ENCODE data around the gene SRPK2.
"Not testable (repeated sequence)": the region's sequence is repeated elsewhere in the genome, so short reads cannot be mapped to it uniquely, and the experiment has no call there.

The SRPK2 gene

DNA sequence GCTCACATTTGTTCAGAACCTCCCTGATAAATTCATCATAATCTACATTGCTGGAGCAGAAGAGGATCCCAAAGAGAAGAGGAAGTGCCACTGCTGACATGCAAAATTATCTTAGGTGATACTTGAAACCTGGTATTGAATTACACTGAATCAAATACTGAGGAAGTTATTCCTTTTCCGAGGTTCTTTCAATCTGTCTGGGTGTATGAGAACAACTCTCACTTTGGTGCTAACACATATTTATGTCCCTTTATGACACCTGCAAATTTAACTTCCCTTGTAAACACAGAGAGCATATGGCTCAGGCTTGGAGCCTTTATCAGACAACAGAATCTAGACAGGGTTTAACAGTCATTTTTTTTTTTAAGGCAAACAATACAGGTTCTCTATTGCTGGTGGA lies 131.4 kb downstream of the SRPK2 start:
- no peak for TF ChIP-seq ZNF274 (IDR thresholded peaks at IDR 0.05; ENCODE audit: low read depth, low read length)
- H3K4me3 ChIP-seq (ENCODE audit: low read length) = no peak overlapping the region

DNA sequence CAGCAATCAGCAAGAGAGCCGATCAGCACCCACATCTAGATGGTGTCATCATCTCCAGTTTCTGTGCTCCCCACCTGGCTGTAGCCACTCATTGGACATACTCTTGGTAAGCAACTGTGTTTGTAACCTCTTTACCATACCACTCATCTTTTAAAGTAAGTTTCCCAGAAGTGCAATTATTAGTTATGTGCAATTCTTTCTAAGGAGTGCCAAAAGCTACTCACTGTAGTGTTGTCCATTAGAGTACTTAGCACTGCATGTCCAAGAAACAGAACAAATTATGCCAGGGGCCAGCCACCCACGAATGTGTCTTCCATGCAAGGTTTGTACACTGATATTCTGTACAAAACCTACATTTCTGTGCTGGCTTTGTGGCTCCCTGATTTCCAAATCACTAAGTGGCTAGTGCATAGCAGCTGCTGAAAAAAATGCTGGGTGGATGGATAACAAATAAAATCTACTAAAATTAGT lies 131.9 kb downstream of the SRPK2 start:
- TF ChIP-seq ZNF274 (IDR thresholded peaks at IDR 0.05; ENCODE audit: low read depth, low read length) = no peak
- no peak overlapping the region for H3K4me3 ChIP-seq (ENCODE audit: low read length)

DNA sequence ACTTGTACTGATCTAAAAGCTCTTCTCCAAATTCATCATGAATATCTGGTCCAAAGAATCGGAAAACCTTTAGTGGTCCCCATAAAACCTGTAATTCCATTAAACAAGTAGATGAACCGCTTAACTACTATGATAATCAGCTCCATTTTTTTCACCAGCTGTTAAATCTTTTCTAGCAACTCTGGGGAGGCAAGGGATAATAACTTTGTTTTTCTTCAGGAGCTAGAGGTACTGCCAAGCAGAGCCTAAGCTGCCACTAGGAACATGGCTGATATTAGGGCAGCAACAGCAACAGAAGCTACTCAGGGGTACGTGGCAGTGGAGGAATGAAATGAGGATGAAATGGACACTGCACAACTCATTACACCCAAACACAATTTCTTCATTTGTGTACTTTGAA lies 138.0 kb downstream of the SRPK2 start:
- TF ChIP-seq ZNF274 (IDR thresholded peaks at IDR 0.05; ENCODE audit: low read depth, low read length) = no peak
- H3K4me3 ChIP-seq (ENCODE audit: low read length) = no peak overlapping the region

DNA sequence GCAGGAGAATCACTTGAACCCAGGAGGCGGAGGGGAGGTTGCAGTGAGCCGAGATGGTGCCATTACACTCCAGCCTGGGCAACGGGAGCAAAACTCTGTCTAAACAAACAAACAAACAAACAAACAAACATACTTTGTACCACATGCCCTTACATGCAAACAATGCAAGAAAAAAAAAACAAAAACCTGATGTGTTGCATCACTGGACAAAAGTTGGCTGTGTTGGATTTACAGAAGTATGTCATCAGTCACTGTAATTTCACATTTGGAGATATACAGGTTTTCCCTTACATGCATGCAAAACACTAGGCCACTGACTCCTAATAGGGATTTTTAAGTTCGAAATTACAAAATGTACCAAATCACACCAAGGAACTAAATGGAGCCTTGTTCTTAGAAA lies 138.5 kb downstream of the SRPK2 start:
- no peak for TF ChIP-seq ZNF274 (IDR thresholded peaks at IDR 0.05; ENCODE audit: low read depth, low read length)

DNA sequence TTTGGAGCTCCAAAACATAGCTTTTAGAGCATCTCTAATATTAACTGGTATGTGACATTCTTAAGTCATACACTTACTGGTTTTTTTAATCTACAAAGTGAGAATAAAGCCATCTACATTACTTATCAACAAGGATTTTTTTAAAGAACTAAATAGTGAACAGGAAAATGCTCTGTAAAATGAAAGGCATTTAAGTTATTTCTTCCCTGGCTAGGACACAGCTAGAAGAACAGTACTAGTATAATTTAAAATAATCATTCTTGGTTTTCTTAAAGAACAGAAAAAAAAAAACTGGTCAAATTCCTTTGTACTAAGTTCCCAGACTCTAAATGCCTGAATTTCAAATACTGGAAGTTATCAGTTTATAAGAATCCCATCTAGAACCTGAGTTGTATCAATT lies 139.5 kb downstream of the SRPK2 start:
- H3K4me3 ChIP-seq (ENCODE audit: low read length) = no peak overlapping the region
- TF ChIP-seq ZNF274 (IDR thresholded peaks at IDR 0.05; ENCODE audit: low read depth, low read length) = no peak

More for the DNA sequence above, 138.5 kb downstream of the SRPK2 start:
- no peak overlapping the region for H3K4me3 ChIP-seq (ENCODE audit: low read length)

DNA sequence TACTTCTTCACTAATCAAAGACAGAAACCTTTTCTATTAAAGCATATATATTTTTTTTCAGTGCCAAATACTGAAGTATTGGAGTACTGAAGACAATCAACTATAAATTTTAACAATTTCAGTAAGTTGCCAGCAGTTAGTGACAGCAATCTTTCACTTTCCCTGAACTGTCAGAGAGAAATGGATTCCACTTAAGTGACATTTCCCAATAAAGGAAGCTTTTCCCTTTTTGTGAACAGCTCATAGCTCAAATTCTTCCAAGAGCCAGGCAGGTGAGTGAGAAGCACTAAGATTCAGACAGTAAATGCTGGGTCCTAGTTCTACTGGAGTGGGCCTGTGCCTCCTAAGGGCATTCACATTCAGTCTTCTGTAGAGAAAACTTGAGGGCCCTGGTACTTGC lies 142.0 kb downstream of the SRPK2 start:
- H3K4me3 ChIP-seq (ENCODE audit: low read length) = no peak overlapping the region
- no peak for TF ChIP-seq ZNF274 (IDR thresholded peaks at IDR 0.05; ENCODE audit: low read depth, low read length)

DNA sequence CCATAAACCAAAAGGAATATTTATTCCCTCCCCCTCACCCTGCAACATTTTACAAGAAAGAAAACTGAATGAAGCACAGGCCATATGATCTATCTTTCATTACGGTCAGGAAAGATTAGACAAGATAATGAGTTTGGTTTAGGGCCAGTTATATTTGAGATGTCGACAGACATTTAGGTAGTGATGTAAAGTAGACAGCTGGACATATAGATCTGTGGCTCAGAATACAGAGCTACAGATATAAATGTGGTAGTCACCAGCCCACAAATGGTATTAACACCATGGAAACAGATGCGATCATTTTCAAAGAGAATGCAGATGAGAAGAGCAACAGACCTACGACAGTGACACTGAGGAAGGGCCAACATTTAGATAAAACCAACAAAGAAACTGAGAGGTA lies 142.5 kb downstream of the SRPK2 start:
- TF ChIP-seq ZNF274 (IDR thresholded peaks at IDR 0.05; ENCODE audit: low read depth, low read length) = no peak
- H3K4me3 ChIP-seq (ENCODE audit: low read length) = no peak overlapping the region

DNA sequence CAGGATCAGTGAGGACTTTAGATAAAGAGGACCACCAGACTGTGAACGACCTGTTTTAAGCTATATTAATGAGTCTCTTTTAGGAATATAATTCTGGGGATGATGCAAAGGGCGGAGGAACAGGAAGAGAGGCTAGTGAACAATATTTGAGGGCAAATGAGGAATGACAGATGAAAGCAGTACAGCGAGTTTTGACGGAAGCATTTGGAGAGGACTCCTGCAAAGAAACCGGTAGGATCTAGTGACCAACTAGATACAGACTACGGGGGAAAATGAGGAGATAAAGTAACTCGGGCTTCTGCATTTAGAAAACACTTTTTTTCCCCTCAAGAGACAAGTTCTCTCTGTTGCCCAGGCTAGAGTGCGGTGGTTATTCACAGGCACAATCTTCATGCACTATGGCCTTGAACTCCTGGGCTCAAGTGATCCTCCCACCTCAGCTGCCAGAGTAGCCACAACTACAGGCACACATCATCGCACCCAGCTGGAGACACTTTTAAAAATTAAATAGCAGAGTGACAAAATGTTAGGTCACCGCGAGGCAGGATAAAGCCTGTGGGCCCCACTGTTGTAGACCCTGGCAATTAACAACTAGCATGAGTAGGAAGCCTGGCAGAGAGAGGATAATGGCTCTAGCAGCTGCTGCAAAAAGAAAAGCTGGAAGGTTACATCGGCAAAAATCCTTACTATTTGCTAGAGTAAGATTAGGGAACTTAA lies 143.2 kb downstream of the SRPK2 start:
- TF ChIP-seq ZNF274 (IDR thresholded peaks at IDR 0.05; ENCODE audit: low read depth, low read length) = no peak
- H3K4me3 ChIP-seq (ENCODE audit: low read length) = no peak overlapping the region

DNA sequence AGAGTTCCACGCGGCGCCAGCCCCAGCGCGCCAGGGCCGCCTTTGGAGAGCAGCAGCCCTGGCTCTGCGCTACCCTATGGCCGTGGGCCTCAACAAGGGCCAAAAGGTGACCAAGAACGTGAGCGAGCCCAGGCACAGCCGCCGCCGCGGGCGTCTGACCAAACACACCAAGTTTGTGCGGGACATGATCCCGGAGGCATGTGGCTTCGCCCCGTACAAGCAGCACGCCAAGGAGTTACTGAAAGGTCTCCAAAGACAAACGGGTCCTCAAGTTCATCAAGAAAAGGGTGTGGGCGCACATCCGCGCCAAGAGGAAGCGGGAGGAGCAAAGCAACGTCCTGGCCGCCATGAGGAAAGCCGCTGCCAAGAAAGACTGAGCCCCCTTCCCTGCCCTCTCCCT lies 144.1 kb downstream of the SRPK2 start:
- TF ChIP-seq ZNF274 (IDR thresholded peaks at IDR 0.05; ENCODE audit: low read depth, low read length) = no peak
- H3K4me3 ChIP-seq (ENCODE audit: low read length) = no peak overlapping the region

DNA sequence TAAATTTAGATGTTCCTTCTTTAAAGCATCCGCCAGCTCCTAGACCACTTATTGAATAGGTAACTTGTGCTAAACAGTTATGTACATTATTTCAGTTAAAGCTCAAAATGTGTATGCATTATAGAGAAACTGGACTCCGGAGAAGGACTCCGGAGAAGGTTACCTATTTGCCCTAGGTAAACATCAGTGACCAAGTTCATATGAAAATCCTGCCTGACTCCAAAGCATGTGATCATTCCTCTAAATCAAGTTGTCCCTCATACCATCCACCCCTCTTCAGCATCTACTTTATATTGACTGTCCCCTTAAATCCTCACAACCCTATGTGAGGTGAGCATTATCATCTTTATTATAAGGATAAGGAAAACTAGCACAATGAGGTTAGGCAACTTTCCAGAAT lies 147.5 kb downstream of the SRPK2 start:
- no peak overlapping the region for H3K4me3 ChIP-seq (ENCODE audit: low read length)
- no peak for TF ChIP-seq ZNF274 (IDR thresholded peaks at IDR 0.05; ENCODE audit: low read depth, low read length)

DNA sequence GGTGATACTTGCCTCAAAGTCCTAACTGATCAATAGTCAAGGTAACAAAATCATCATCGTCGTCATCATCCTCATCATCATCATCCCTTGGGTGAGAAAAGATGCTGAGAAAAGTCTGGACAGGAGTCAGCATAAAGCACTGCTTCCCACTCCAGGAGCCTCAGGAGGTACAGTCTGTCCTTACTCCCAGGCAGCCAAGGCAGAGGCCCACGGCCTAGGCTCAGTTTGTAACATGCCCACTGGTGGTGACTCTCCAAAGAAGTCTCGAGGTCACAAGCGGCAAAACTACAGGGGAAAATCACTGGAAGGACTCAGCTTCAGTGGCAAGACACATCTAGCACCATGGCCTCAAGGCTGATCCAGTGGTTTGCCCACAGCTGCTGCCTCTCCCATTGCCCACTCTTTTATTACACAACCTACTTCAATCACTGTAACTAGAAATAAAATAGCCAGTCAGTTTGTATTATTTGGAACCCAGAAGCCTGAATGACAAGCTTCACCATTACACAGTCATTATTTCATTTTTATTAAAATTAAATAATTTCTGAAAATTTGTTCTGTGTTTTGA lies 150.4 kb downstream of the SRPK2 start:
- no peak overlapping the region for H3K4me3 ChIP-seq (ENCODE audit: low read length)
- no peak for TF ChIP-seq ZNF274 (IDR thresholded peaks at IDR 0.05; ENCODE audit: low read depth, low read length)

DNA sequence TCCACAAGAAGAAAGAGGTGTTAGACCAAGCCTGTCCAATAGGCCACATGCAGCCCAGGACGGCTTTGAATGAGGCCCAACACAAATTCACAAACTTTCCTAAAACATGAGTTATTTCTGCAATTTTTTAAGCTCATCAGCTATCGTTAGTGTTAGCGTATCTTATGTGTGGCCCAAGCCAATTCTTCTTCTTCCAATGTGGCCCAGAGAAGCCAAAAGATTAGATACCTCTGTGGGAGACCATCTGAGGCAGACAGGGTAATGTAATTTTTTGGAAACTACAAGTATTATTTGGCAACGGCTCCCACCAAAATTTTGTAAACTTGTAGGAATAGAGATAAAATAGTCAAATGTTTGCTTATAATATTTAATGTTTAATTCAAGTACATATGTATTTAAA lies 153.8 kb downstream of the SRPK2 start:
- no peak for TF ChIP-seq ZNF274 (IDR thresholded peaks at IDR 0.05; ENCODE audit: low read depth, low read length)
- H3K4me3 ChIP-seq (ENCODE audit: low read length) = no peak overlapping the region

DNA sequence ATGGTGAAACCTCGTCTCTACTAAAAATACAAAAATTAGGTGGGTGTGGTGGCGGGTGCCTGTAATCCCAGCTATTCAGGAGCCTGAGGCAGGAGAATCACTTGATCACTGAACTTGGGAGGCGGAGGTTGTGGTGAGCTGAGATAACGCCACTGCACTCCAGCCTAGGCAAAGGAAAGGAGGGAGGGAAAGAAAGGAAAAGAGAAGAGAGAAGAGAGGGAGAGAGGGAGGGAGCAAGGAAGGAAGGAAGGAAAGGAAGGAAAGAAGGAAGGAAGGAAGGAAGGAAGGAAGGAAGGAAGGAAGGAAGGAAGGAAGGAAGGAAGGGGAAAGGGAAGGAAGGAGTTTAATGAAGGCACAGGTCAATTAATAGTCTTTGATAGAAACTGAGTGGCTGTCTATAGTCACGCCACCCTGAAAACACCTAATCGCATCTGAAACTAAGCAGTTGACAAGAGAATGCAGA lies 155.9 kb downstream of the SRPK2 start:
- not testable (repeated sequence) for H3K4me3 ChIP-seq (ENCODE audit: low read length)

DNA sequence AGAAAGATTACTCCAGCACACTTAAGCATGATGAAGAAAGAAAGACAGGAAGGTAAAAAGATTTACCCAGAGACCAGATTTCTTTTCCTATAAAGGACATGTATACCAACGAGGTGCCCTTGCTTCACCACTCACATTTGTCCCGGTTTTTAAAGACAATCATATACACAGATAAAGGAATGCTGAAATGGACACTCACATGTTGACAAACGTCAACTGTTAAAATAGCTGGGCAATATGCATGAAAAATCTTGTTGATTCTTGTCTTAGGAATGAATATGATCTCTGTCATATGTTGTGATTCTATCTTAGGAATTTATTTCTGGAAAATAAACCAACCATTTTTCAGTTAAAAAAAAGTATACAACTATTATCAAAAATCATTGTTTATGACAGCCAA lies 158.2 kb downstream of the SRPK2 start:
- no peak for TF ChIP-seq ZNF274 (IDR thresholded peaks at IDR 0.05; ENCODE audit: low read depth, low read length)
- H3K4me3 ChIP-seq (ENCODE audit: low read length) = no peak overlapping the region

DNA sequence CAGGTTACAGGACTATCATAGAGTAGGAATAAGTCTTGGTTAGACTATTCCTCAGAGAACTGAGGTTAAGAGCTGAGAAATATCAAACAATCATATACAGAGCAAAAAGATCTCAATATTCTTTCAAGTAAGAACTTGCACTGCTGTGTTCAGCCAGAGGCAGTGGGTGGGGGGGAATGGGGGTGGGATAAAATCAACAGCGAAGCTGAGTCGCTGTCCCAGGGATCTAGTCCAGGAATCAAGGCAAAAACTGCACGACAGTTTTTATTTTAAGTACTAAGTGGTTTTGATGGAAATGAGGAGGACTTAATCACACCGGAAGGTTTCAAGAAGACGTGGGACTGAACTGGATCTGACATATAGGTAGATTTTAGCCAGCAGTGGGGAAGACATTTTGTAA lies 159.1 kb downstream of the SRPK2 start:
- no peak for TF ChIP-seq ZNF274 (IDR thresholded peaks at IDR 0.05; ENCODE audit: low read depth, low read length)
- no peak overlapping the region for H3K4me3 ChIP-seq (ENCODE audit: low read length)

DNA sequence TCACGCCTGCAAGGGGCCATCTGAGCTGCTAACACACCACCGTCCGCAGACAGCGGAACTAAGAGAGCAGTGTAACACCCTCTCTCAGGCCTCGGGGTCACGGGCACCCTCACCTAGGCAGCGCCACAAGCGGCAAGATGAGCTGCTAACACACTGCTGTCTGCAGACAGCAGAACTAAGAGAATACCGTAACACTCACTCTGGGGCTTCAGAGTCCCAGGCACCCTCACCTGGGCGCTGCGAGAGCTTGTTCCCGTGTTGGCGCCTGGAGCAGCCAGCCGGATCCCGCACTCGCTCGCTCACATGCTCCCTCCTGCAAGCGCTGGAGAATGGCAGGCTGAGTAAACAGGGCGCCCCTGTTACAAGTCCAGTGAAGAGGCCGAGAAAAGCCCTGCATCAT lies 160.2 kb downstream of the SRPK2 start:
- no peak for TF ChIP-seq ZNF274 (IDR thresholded peaks at IDR 0.05; ENCODE audit: low read depth, low read length)
- H3K4me3 ChIP-seq (ENCODE audit: low read length) = no peak overlapping the region
